Duodenal mucosa (tissue), 2 donors: Measurements from ENCODE around the gene CGNL1.

Source experiments
- H3K27ac ChIP-seq: one replicate; pipeline ENCODE4 v1.7.0; 2013; ENCODE audit warnings: low read depth, low read length
- H3K27me3 ChIP-seq, 2 donors: one replicate each; pipeline ENCODE4 v1.7.0; 2013; ENCODE audit warnings: low read length in 2 of 2, control low read depth in 1 of 2; ENCODE audit not compliant: insufficient read depth in 2 of 2, control insufficient read depth in 1 of 2
- H3K36me3 ChIP-seq, 2 donors: one replicate each; pipeline ENCODE4 v1.7.0; 2013; ENCODE audit warnings: low read length in 2 of 2, control low read depth in 1 of 2; ENCODE audit not compliant: insufficient read depth in 2 of 2, control insufficient read depth in 1 of 2
- H3K4me1 ChIP-seq, 2 donors: one replicate each; pipeline ENCODE4 v1.7.0; 2013; ENCODE audit warnings: low read length in 2 of 2, control low read depth in 1 of 2; ENCODE audit not compliant: insufficient read depth in 2 of 2, control insufficient read depth in 1 of 2
- H3K4me3 ChIP-seq, 2 donors: one replicate each; pipeline ENCODE4 v1.7.0; 2013; ENCODE audit warnings: low read length in 2 of 2, low read depth in 1 of 2
- H3K9ac ChIP-seq, 2 donors: one replicate each; pipeline ENCODE4 v1.7.0; 2013; ENCODE audit warnings: low read length in 2 of 2, low read depth in 1 of 2
- H3K9me3 ChIP-seq, 2 donors: one replicate each; pipeline ENCODE4 v1.7.0; 2013; ENCODE audit warnings: low read length in 2 of 2, control low read depth in 1 of 2; ENCODE audit not compliant: control insufficient read depth in 1 of 2

Gene CGNL1

GRCh38 chr15:57500979-57501576, 124.8 kb downstream of the CGNL1 start:
- Histone ChIP-seq H3K27me3 (no peaks in the 10 kb centered on the region), H3K9ac (no peak overlapping the region), H3K4me3 (no peak overlapping the region), H3K36me3 (no peaks in the 10 kb centered on the region), H3K4me1 (peaks cover 21 to 43% of the 10 kb centered on the region in 2 donors), H3K9me3 (no peaks in the 10 kb centered on the region), H3K27ac (no peak overlapping the region)

GRCh38 chr15:57502116-57502515, 125.8 kb downstream of the CGNL1 start:
- H3K4me1 ChIP-seq = peaks cover 20 to 44% of the 10 kb centered on the region in 2 donors
- H3K4me3 ChIP-seq = no peak overlapping the region
- H3K36me3 ChIP-seq = no peaks in the 10 kb centered on the region
- H3K27me3 ChIP-seq = no peaks in the 10 kb centered on the region
- H3K27ac ChIP-seq = no peak overlapping the region
- no peak overlapping the region for H3K9ac ChIP-seq
- H3K9me3 ChIP-seq = no peaks in the 10 kb centered on the region

GRCh38 chr15:57503051-57503702, 126.9 kb downstream of the CGNL1 start:
- Histone ChIP-seq H3K27ac (no peak overlapping the region), H3K4me1 (peaks cover 16 to 44% of the 10 kb centered on the region in 2 donors)

GRCh38 chr15:57503911-57504598, 127.8 kb downstream of the CGNL1 start:
- peaks cover 16 to 44% of the 10 kb centered on the region in 2 donors for H3K4me1 ChIP-seq
- no peaks in the 10 kb centered on the region for H3K36me3 ChIP-seq
- no peaks in the 10 kb centered on the region for H3K27me3 ChIP-seq
- H3K4me3 ChIP-seq = no peak overlapping the region
- no peak overlapping the region for H3K27ac ChIP-seq
- no peak overlapping the region for H3K9ac ChIP-seq
- H3K9me3 ChIP-seq = no peaks in the 10 kb centered on the region

More at GRCh38 chr15:57503051-57503702, 126.9 kb downstream of the CGNL1 start:
- Histone ChIP-seq H3K4me3 (no peak overlapping the region), H3K9ac (no peak overlapping the region), H3K9me3 (no peaks in the 10 kb centered on the region), H3K27me3 (no peaks in the 10 kb centered on the region), H3K36me3 (no peaks in the 10 kb centered on the region)

GRCh38 chr15:57504599-57504940, 128.3 kb downstream of the CGNL1 start:
- H3K9ac ChIP-seq = no peak overlapping the region
- no peak overlapping the region for H3K4me3 ChIP-seq
- no peaks in the 10 kb centered on the region for H3K36me3 ChIP-seq
- H3K27me3 ChIP-seq = no peaks in the 10 kb centered on the region
- no peaks in the 10 kb centered on the region for H3K9me3 ChIP-seq
- H3K27ac ChIP-seq = no peak overlapping the region
- H3K4me1 ChIP-seq = peaks cover 16 to 44% of the 10 kb centered on the region in 2 donors

GRCh38 chr15:57505056-57505715, 128.9 kb downstream of the CGNL1 start:
- Histone ChIP-seq H3K9ac (peak overlapping the region in 1 of 2 donors; percentile 3), H3K36me3 (no peaks in the 10 kb centered on the region), H3K27me3 (no peaks in the 10 kb centered on the region), H3K27ac (peak overlapping the region; percentile 23), H3K4me3 (no peak overlapping the region), H3K4me1 (peaks cover 16 to 44% of the 10 kb centered on the region in 2 donors), H3K9me3 (no peaks in the 10 kb centered on the region)

GRCh38 chr15:57505949-57506391, 129.7 kb downstream of the CGNL1 start:
- Histone ChIP-seq H3K9me3 (no peaks in the 10 kb centered on the region), H3K36me3 (no peaks in the 10 kb centered on the region), H3K27me3 (no peaks in the 10 kb centered on the region), H3K27ac (peak overlapping the region; percentile 23), H3K4me1 (peaks cover 16 to 44% of the 10 kb centered on the region in 2 donors), H3K4me3 (no peak overlapping the region), H3K9ac (no peak overlapping the region)

GRCh38 chr15:57506422-57506821, 130.1 kb downstream of the CGNL1 start:
- H3K4me3 ChIP-seq = no peak overlapping the region
- H3K9ac ChIP-seq = no peak overlapping the region
- peaks cover 16 to 44% of the 10 kb centered on the region in 2 donors for H3K4me1 ChIP-seq
- H3K27me3 ChIP-seq = no peaks in the 10 kb centered on the region
- peak overlapping the region; percentile 44 for H3K27ac ChIP-seq
- no peaks in the 10 kb centered on the region for H3K9me3 ChIP-seq
- no peaks in the 10 kb centered on the region for H3K36me3 ChIP-seq

- H3K9ac ChIP-seq = no peak overlapping the region
- H3K4me1 ChIP-seq = peaks cover 16 to 39% of the 10 kb centered on the region in 2 donors
- H3K27me3 ChIP-seq = no peaks in the 10 kb centered on the region
- no peaks in the 10 kb centered on the region for H3K9me3 ChIP-seq
- no peaks in the 10 kb centered on the region for H3K36me3 ChIP-seq
- H3K4me3 ChIP-seq = no peak overlapping the region
- H3K27ac ChIP-seq = no peak overlapping the region
Measured at GRCh38 chr15:57507111-57507510, 130.8 kb downstream of the CGNL1 start.

- Histone ChIP-seq H3K4me1 (peaks cover 16 to 34% of the 10 kb centered on the region in 2 donors), H3K9ac (no peak overlapping the region), H3K27me3 (no peaks in the 10 kb centered on the region), H3K27ac (no peak overlapping the region), H3K36me3 (no peaks in the 10 kb centered on the region), H3K9me3 (no peaks in the 10 kb centered on the region), H3K4me3 (no peak overlapping the region)
Measured at GRCh38 chr15:57509126-57509525, 132.8 kb downstream of the CGNL1 start.
